ENCODE data around the gene PLCH2. TPM values are rescaled to one million over a fixed set of nuclear protein-coding genes. Genes with fewer than 3 reads are reported as not detected.

The PLCH2 gene
- total and polyA plus RNA-seq, 2 donors (not counting 3 experiments of a cell fraction or from before 2014, with no cell fraction given): 0.19 to 0.31 TPM

GRCh38 chr1:2535455-2535854 is 59.4 kb downstream of the PLCH2 start:
- Histone ChIP-seq H3K4me1 (ENCODE audit: control insufficient read depth, extremely low read depth, insufficient read depth, low read length) (no peaks in the 10 kb centered on the region), H3K79me2 (ENCODE audit: control insufficient read depth, insufficient read depth, low read length) (no peaks in the 10 kb centered on the region), H3K4me3 (replicated peaks in 1 of 3; ENCODE audit: insufficient read depth in 1 of 3, low read depth in 1 of 3, low read length in 3 of 3) (no peak overlapping the region), H3K36me3 (ENCODE audit: control insufficient read depth in 2 of 2, extremely low read depth in 1 of 2, insufficient read depth in 2 of 2, low read length in 2 of 2) (no peaks in the 10 kb centered on the region), H3K27ac (ENCODE audit: insufficient read depth, low read depth, low read length) (no peak overlapping the region), H3K27me3 (ENCODE audit: control insufficient read depth in 2 of 2, insufficient read depth in 2 of 2, low read length in 2 of 2) (peaks cover 5 to 13% of the 10 kb centered on the region in 2 experiments), H3K9ac (replicated peaks; ENCODE audit: extremely low read depth, insufficient read depth, low read length) (no peak overlapping the region), H3K9me1 (replicated peaks; ENCODE audit: control insufficient read depth, extremely low read depth, insufficient read depth, low read length) (no peaks in the 10 kb centered on the region), H2AFZ (ENCODE audit: low read depth, low read length) (no peak overlapping the region), H4K20me1 (replicated peaks; ENCODE audit: control insufficient read depth, extremely low read depth, insufficient read depth, low read length) (no peaks in the 10 kb centered on the region), H3K4me2 (ENCODE audit: insufficient read depth, low read length) (no peak overlapping the region), H3K9me3 (replicated peaks; ENCODE audit: control insufficient read depth, insufficient read depth, low read length) (no peaks in the 10 kb centered on the region)
- no peak for FAIRE-seq
- TF ChIP-seq MYC (IDR thresholded peaks at IDR 0.05; ENCODE audit: low read depth, low read length) (no peak), EZH2 (IDR thresholded peaks at IDR 0.05; ENCODE audit: borderline replicate concordance, low read depth, low read length, severe bottlenecking) (no peak), POLR2AphosphoS5 (IDR thresholded peaks at IDR 0.05; ENCODE audit: insufficient read depth, low read depth, low read length) (no peak), CTCF (IDR thresholded peaks at IDR 0.05; ENCODE audit: extremely low read depth in 1 of 2, insufficient read depth in 1 of 2, low read depth in 1 of 2, low read length in 2 of 2) (no peak), JUN (IDR thresholded peaks at IDR 0.05; ENCODE audit: borderline replicate concordance, insufficient read depth, insufficient read length, low read depth) (no peak), MAX (IDR thresholded peaks at IDR 0.05; ENCODE audit: insufficient read depth, insufficient read length) (no peak), POLR2A (IDR thresholded peaks at IDR 0.05; ENCODE audit: low read depth, low read length) (no peak), FOS (IDR thresholded peaks at IDR 0.05; ENCODE audit: borderline replicate concordance, insufficient read depth, low read length) (no peak), GATA2 (IDR thresholded peaks at IDR 0.05; ENCODE audit: insufficient read depth, insufficient read length, low read depth, low read length) (no peak)
- POLR2A ChIA-PET: no interaction called here
- no peak for DNase-seq (ENCODE audit: low read depth, low spot score)
- dilution Hi-C loops (cut with MboI; ENCODE audit: extremely low pct_ligation_motif_present, low sequenced_read_pairs) (no loop called here), intact Hi-C loops (cut with micrococcal nuclease) (no loop called here)
- no TSS peak for BruUV-seq (replicated peaks)
- CTCF ChIA-PET: no interaction called here

Data from endothelial cell of umbilical vein (primary cell).